ENCODE data around the gene TUT1. TPM values are rescaled to one million over a fixed set of nuclear protein-coding genes. Genes with fewer than 3 reads are reported as not detected.
"Not testable (repeated sequence)": the region's sequence is repeated elsewhere in the genome, so short reads cannot be mapped to it uniquely, and the experiment has no call there.

Gene TUT1
- total RNA-seq, 1 donor from 2014 or later = 4.1 TPM

DNA sequence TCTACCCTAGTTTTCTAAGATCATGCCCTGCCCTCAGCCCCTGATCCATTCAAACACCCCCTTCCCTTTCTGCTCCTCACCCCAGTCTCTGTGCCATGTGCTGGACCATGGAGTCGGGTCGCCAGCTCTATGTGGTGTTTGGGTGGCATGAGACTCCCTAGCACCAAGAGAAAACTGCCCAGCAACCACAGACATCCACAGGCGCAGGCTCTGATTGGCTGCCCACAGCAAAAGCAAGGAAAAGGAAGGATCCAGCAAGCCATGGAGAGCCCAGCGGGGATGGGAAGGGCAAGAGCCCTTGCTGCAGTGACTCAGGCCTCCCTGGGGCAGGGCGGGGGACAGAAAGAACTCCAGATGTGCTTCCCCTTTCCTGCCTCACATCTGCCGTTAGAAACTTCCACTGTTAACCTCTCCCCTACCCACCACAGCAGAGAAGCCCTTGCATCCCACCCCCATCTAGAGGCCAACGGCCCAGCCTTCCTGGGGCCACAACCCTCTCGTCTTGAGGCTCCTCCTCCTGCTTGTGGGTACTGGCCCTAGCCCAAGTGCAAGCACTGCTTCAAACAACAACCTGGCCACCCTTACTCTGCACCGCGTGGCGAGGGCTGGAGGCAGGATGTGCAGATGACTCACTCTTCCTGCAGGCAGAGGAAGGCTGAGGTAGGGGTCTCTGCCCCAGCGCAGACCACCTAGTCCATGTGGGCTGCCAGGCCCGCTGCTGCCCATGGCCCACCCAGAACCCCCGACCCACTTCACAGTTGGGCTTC lies 35.0 kb downstream of the TUT1 start:
- peak; percentile 87 for DNase-seq

- DNase-seq = peak; percentile 74
These were observed 35.7 kb downstream of the TUT1 start for GRCh38 chr11:62555464-62556107.

GRCh38 chr11:62554387-62555167 lies 36.7 kb downstream of the TUT1 start:
- no peak for DNase-seq

- no peak for DNase-seq
These were observed 37.4 kb downstream of the TUT1 start for GRCh38 chr11:62553839-62554361.

DNA sequence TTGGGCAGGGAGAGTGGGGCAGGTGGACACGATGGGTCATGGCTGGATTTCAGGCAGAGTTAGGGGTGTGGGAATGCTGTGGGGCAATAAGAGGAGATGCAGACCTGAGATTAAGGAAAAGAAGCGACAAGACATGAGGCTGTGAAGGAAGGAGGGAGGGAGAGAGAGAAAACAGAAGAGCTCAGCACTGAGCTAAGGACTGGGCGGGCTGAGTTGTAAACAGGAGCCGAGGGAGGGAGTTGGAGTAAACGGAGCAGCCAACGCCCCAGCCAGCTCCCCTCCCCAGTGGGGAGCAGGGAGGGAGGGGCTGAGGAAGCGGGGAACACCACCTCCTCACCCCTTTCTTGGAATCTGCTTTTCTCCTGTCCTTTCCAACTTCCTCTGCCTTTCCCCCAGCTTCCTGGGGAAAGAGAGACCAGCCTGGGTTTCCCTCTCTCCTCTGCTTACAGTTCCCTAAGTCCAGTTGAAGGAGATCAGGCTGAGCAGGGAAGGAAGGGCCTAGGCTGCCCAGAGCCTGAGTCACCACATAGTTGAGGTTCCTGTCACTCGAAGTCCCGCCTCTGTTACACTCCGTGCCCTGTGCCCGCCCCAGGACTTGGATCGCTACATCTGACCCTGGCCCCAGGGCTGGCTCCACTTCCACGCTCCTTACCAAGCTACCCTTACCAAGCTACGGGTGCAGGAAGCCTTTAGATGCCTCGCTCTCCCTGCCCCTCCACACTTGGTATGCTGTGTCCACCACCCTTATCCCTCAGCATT lies 38.1 kb downstream of the TUT1 start:
- DNase-seq = peak; percentile 95

DNA sequence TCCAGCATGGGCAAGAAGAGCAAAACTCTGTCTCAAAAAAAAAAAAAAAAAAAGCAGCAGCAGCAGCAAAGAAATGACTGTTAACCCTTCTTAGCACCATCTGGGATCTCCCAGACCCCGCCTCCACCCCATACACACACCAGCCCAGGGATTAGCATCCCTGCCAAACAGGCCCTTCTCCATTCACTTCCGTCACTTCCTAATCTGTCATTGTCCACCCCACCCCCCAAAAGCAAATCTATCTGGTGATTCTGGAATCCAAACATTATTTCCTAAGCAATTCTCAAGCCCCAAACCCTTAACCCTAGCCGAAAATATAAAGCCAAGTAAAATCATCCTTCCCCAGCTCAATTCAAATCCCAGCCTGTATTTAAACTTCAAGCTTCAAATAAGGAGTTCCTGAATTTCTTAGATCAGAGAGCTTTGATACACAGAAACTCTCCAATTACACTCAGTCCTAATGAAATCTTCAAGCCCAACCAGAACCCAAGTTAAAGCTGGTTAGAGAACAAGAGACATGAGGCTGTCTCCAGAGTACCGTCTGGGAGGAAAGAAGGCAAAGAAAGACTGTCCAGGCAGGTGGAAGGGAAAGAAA lies 38.7 kb downstream of the TUT1 start:
- peak; percentile 73 for DNase-seq

- not testable (repeated sequence) for DNase-seq
These were observed 40.8 kb downstream of the TUT1 start for GRCh38 chr11:62550478-62550877.

GRCh38 chr11:62548545-62549335 lies 42.6 kb downstream of the TUT1 start:
- no peak for DNase-seq

DNA sequence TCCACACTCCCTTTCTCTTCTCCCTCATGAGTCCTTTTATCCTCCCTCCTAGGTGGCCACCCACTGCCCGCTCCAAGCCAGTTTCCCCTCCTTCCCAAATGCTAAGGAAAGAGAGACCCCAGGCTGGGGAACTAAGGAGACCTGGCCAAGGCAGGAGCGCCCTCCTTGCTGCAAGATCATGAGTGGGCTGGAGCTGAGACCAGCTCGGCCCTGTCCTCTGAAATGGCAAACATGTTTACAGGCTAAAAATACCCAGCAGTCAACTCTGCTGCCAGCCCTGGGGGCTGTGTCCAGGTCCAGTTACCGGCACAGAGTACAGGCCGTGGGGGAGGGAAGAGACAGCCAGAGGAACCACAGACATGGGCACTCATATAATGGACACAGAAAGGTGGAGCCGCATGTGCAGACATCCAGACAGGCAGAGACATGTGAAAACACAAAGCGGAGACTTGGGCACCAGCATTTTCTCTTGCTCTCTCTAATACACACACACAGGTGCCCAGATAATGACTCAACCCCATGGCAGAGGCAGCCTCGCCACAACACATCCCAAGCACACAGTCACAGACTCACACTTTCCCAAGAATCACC lies 43.5 kb downstream of the TUT1 start:
- no peak for DNase-seq

DNA sequence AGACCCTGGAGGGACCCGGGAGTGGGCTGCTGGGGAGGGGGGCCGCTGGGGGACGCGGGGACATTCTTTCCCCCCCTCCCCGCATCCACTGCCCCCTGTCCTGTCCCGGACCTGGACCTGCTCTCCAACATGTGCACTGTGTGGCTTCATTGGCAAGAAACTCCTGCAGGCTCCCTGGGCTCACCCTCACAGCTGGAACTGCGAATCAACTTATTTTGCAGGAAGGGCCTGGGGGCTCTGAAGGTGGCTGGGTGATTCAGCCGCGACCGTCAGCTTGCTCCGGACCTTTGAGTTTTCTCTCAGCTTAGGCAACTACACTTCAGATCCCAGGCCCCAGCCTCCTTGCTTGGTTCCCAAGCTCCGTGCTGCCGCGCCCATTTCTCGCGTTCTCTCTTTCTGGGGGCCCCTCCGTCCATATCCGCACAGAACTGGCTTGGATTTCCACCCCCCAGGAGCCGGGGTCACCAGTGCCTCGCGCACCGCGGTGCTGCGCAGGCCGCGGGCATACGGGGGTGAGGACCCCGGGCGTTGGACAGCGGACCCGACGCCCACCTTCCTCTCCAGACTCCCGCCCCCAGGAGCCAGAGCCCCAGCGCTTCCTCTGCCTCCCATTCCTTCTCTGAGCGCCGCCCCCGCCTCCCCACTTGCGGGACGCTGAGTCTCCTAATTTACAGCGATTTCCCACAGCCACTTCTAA lies 44.2 kb downstream of the TUT1 start:
- DNase-seq = peak; percentile 50

GRCh38 chr11:62546244-62546928 lies 44.9 kb downstream of the TUT1 start, which contains the start of gene AHNAK:
TSS of gene AHNAK (minus strand) at chr11:62546806. CDS start at chr11:62536098, 10,708 bp downstream.
- DNase-seq = peak; percentile 55

- peak; percentile 97 for DNase-seq
These were observed 45.7 kb downstream of the TUT1 start for GRCh38 chr11:62545437-62546243.

DNA sequence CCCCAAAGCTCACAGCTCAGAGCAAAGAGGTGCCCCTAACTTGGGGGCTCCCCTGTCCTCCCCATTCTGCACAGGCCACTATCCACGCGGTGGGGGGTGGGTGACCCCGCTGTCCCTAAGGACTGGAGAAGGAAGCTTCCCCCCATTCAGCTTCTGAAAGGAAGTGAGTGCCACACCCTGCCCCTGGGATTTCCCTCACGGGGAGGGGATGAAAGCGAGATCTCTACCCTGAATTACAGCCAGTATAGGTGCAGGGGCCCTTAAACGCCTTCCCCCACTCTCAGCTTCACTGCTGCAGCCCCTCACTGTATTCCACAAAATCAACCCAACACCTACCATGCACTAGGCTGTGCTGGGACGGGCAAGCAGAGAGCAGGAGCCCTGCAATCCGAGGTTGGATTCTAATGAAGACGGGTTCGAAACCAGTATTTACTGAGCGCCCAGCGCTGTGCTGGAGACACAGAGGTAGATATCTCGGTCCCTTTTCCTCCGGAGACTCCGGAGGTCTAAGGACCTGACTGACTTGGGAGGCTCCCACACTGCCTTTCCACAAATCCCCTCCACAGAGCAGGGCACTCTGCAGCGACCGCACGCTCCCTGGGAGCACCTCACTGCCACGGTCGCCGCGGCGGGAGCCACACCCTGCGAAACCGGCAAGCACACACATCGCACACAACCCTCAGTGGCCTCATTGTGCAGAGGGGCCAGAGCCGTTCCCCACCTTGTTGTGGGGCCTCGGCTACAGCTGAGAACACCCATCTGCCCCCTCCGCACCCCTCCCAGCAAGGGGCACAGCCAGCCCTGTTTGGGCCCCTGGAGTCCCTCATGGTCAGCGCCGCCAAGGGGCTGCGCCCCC lies 46.5 kb downstream of the TUT1 start:
- DNase-seq = no peak

DNA sequence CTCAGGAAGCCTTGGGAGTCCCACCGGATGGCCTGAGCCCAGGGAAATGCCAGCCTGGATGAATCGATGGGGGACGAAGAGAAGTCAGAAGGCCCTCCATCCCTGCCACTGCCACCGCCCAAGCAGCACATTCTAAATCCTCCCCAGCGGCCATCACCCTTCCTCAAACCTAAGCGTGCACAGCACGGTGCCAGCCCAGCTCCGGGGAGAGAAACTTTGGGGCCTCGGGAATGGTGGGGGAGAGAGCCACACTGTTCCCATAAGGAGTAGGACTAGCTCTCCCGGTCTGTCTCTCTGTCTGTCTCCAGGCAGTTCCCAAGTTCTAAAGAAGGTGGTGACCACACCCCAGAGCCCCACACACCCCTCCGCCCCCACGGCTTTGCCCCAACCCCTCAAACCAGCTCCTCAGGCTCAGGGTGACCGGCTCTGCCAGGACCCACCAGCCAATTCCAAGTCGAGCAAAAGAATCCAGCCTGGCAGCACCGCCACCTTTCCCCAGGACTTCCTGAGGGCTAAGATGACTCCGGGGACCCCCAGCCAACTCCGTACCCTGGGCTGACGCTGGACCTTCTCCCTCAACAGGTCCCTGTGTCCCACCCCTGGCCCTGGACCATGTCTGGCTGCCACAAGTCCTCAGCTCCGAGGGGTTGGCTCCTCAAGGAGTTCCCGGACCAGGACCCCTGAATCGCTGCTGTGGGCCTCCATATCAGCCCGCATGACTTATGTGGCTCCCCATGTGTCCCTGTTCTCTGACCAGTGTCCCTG lies 47.5 kb downstream of the TUT1 start:
- DNase-seq = no peak

DNA sequence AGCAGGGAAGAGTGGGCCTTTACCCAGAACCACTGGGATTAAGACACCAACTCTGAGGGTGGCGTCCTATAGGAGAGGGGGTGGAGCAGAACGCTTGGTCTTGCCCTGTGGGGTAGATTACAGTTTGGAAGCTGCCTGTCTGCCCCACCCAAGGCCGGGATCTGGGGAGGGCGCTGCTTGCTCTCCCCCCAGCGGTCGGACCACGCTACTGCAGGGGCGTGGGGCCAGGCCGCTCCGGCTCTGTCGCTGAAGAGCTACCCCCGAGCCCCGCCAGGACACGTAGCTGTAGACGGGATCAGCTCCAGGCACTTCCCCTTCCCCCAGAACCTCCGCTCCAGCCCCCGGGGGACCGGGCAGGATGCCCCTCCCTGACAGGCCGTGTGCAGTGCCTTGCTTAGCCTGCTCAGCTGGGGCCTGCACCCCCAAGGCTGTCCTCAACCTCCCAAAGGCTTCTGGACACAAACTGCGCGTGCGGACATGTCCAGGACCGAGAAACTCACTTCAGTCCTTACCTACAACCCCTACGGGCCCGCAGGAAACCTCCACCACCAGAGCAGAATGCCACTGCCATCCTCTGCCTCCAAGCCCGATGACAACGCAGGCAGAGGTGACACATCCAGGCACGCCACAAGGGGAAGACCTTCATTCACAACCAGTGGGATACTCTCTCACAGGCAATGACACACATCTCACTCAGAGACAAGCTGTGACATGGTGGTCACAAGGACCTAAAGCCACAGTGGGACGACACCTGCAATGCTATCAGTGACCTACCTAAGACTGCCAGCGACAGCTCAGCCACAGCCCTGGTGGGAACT lies 48.4 kb downstream of the TUT1 start:
- peak; percentile 85 for DNase-seq

All from skin of body (tissue), 2 donors.